OCI-LY3 (cell line): ENCODE results near the gene RGS9.

Source experiments
- CTCF ChIP-seq: fragments of 200-600, 300-600 bp; sonication (generic); IDR thresholded peaks from 2 replicates; pipeline ENCODE4 v1.5.1; 2014; ENCODE audit warnings: antibody characterized with exemption, low read length, low read depth
- EZH2phosphoT487 ChIP-seq: fragments of 200-600 bp; shearing (Covaris generic); IDR thresholded peaks from 2 replicates; pipeline ENCODE4 v1.6.1; 2018; ENCODE audit warnings: antibody characterized with exemption, mixed run types, low read depth

DNA sequence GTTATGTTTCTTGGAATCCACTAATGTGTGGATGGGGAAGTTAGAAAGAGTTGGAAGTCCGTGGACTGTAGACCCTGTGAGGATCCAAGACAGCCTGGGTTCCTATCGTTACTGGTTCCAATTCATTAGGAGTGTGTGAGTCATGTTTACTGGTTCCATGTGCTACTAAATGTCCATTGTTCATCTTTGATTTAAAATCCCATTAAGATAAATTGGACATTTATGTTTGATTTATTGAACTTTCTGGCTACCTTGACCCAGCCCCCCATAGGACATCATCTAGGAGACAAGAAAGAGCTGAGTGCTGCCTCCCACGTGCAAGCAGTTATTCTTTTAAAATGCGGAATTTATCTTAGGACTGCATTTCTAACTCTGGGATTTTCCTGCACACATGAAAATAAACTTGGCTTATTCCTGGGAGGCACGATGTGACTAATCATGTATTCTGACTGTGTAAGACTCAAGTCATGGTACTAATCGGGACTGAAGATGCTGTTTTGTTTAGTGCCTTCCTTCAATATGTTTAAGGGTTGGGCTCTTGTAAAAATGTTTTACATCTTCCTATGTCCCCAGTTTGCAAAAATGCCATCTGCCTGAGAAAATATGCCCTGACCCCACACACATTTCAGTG is 53.4 kb downstream of the RGS9 start:
- TF ChIP-seq CTCF (no peak), EZH2phosphoT487 (no peak)
